Adrenal gland (tissue), 12 donors: Measurements from ENCODE around the gene PDE3A. TPM values are rescaled to one million over a fixed set of nuclear protein-coding genes. Genes with fewer than 3 reads are reported as not detected.

ENCODE experiments used
- DNase-seq, 7 donors: peaks; one replicate each; pipeline ENCODE4 v3.0.0-alpha.2; 2019 to 2020
- H3K27ac ChIP-seq, 5 donors: fragments of 200-600 bp; sonication (generic) in 4 of 5; 1 replicate in 3 of 5; 2 replicates in 2 of 5; pipeline versions ENCODE4 v1.5.1 to v1.8.0; 2016 to 2020; ENCODE audit warnings: mild to moderate bottlenecking in 1 of 5
- H3K27me3 ChIP-seq: fragments of 200-600 bp; 2 replicates; pipeline ENCODE4 v1.8.0; 2021
- H3K36me3 ChIP-seq, 2 donors: fragments of 200-600 bp; replicated peaks in 1 of 2; 1 replicate in 1 of 2; 2 replicates in 1 of 2; pipeline versions ENCODE4 v1.5.1 to v1.8.0; 2018 to 2022
- H3K4me1 ChIP-seq, 2 donors: fragments of 200-600 bp; replicated peaks in 1 of 2; 1 replicate in 1 of 2; 2 replicates in 1 of 2; pipeline versions ENCODE4 v1.5.1 to v1.8.0; 2018 to 2021
- H3K4me3 ChIP-seq, 4 donors: fragments of 200-600 bp; sonication (generic) in 3 of 4; one replicate each; pipeline ENCODE4 v1.5.1; 2016 to 2018
- H3K9me3 ChIP-seq, 3 donors: fragments of 200-600 bp; sonication (generic) in 1 of 3; replicated peaks in 1 of 3; 1 replicate in 2 of 3; 2 replicates in 1 of 3; pipeline versions ENCODE4 v1.5.1 to v1.8.0; 2016 to 2021
- CTCF ChIP-seq, 6 experiments: fragments of 450-650 bp in 4 of 6; fragments of 200-600 bp in 2 of 6; sonication (generic) in 1 of 6; IDR thresholded peaks; 1 replicate in 5 of 6; 2 replicates in 1 of 6; pipeline versions ENCODE4 v1.5.1 to v1.8.0; 2016 to 2021; ENCODE audit warnings: antibody characterized with exemption in 6 of 6, mild to moderate bottlenecking in 2 of 6, moderate library complexity in 1 of 6
- POLR2A ChIP-seq, 2 donors: fragments of 450-650 bp; IDR thresholded peaks; one replicate each; pipeline ENCODE4 v1.6.1; 2017; ENCODE audit warnings: antibody characterized with exemption in 2 of 2, mild to moderate bottlenecking in 2 of 2, moderate library complexity in 1 of 2
- WGBS, 4 donors: extraction: QIAGEN DNeasy Blood & Tissue Kit in 2 of 4; methylation state at CpG; one replicate each; pipeline versions ENCODE4 v1.1.5 to v1.1.7; 2013 to 2017; 5-methylcytosine and 5-hydroxymethylcytosine counted together
- intact Hi-C, 2 donors: fragments of 100-400 bp; cut with DNase I; formaldehyde crosslinking; loops; one replicate each; pipeline versions ENCODE4 v1.14.1 to v1.15.0; 2022 to 2023
- polyA plus RNA-seq, 3 donors: library from polyadenylated mRNA; stranded (reverse); fragments of 200-250 nt in 2 of 3; fragments of 350-450 nt in 1 of 3; fragmentation: Illumina TruSeq in 1 of 3; extraction: RNeasy Lipid Tissue Mini Kit (QIAGEN cat#74804) in 1 of 3; gene quantifications; one replicate each; pipeline ENCODE4 v1.2.3, GENCODE V29; 2013 to 2014
- total RNA-seq, 9 donors: library from RNA; depleted of rRNA in 4 of 9; stranded (reverse); fragments of >200 nt in 4 of 9; fragments of 120-200 nt in 1 of 9; fragmentation: NEBNext Ultra II Directional in 1 of 9; extraction: Animal tissue kit (Norgen Biotek cat#: 25700) in 1 of 9; gene quantifications; one replicate each; pipeline versions ENCODE4 v1.1.0 to v1.2.4, GENCODE V29; 2013 to 2023
- donor health status: healthy with polysubstance abuse.
- donor health status: Bipolar disorder and iron deficiency.
- donor health status: DM: yes; HTN: yes; CAD: no.
- donor health status: DM: no; HTN: no; CAD: no.
- donor health status: DM: no; HTN: no; CAD: no.
- donor health status: DM: yes; HTN: yes; CAD: no.

The PDE3A gene
- total and polyA plus RNA-seq, 12 donors, result 0.61 to 4.6 (median 1.4) TPM

GRCh38 chr12:20508359-20508758 lies 140.0 kb downstream of the PDE3A start:
- Histone ChIP-seq H3K27ac (no peak overlapping the region), H3K4me1 (no peaks in the 10 kb centered on the region), H3K36me3 (no peaks in the 10 kb centered on the region), H3K27me3 (no peaks in the 10 kb centered on the region), H3K4me3 (no peak overlapping the region), H3K9me3 (no peaks in the 10 kb centered on the region)
- TF ChIP-seq CTCF (IDR thresholded peaks at IDR 0.05), result no peak
- TF ChIP-seq POLR2A (IDR thresholded peaks at IDR 0.05), result no peak
- no peak for DNase-seq
- WGBS, 4 donors, result 73 to 87% (median 85%) methylated on average over 4 of the region's 4 CpGs
- intact Hi-C loops, result no loop called here

GRCh38 chr12:20508962-20509361 lies 140.6 kb downstream of the PDE3A start:
- Histone ChIP-seq H3K4me1 (no peaks in the 10 kb centered on the region), H3K27ac (no peak overlapping the region), H3K27me3 (no peaks in the 10 kb centered on the region), H3K36me3 (no peaks in the 10 kb centered on the region), H3K4me3 (no peak overlapping the region), H3K9me3 (no peaks in the 10 kb centered on the region)
- intact Hi-C loops, result no loop called here
- no peak for TF ChIP-seq CTCF (IDR thresholded peaks at IDR 0.05)
- TF ChIP-seq POLR2A (IDR thresholded peaks at IDR 0.05), result no peak
- 78 to 81% (median 80%) methylated on average over 5 of the region's 5 CpGs for WGBS, 4 donors
- no peak for DNase-seq

GRCh38 chr12:20510811-20511210 lies 142.5 kb downstream of the PDE3A start:
- Histone ChIP-seq H3K36me3 (no peaks in the 10 kb centered on the region), H3K27ac (no peak overlapping the region), H3K27me3 (no peaks in the 10 kb centered on the region), H3K9me3 (no peaks in the 10 kb centered on the region), H3K4me3 (no peak overlapping the region), H3K4me1 (no peaks in the 10 kb centered on the region)
- TF ChIP-seq POLR2A (IDR thresholded peaks at IDR 0.05) (no peak), CTCF (IDR thresholded peaks at IDR 0.05) (no peak)
- 53 to 89% (median 66%) methylated on average over 1 of the region's 1 CpG for WGBS, 4 donors
- DNase-seq, result no peak
- intact Hi-C loops, result no loop called here

GRCh38 chr12:20513189-20513588 lies 144.9 kb downstream of the PDE3A start:
- H3K9me3 ChIP-seq, result no peaks in the 10 kb centered on the region
- H3K36me3 ChIP-seq, result no peaks in the 10 kb centered on the region
- no peaks in the 10 kb centered on the region for H3K4me1 ChIP-seq
- no peak for TF ChIP-seq POLR2A (IDR thresholded peaks at IDR 0.05)
- no peaks in the 10 kb centered on the region for H3K27me3 ChIP-seq
- DNase-seq, result no peak
- intact Hi-C loops, result no loop called here
- no peak overlapping the region for H3K27ac ChIP-seq
- no peak overlapping the region for H3K4me3 ChIP-seq
- 56 to 71% (median 63%) methylated on average over 3 of the region's 3 CpGs for WGBS, 4 donors

- Histone ChIP-seq H3K9me3 (no peaks in the 10 kb centered on the region), H3K27ac (no peak overlapping the region), H3K27me3 (no peaks in the 10 kb centered on the region), H3K4me3 (no peak overlapping the region), H3K36me3 (no peaks in the 10 kb centered on the region), H3K4me1 (no peaks in the 10 kb centered on the region)
- no peak for DNase-seq
- intact Hi-C loops, result no loop called here
- TF ChIP-seq POLR2A (IDR thresholded peaks at IDR 0.05), result no peak
- no peak for TF ChIP-seq CTCF (IDR thresholded peaks at IDR 0.05)
Observed at GRCh38 chr12:20514598-20514997, 146.3 kb downstream of the PDE3A start.
